Left forelimb (tissue), 1 donor: ENCODE measurements around the gene SLC38A1.

Experiments used
- DNase-seq: peaks from one replicate; pipeline ENCODE4 v3.0.0-alpha.2; 2018; ENCODE audit warnings: low spot score

The SLC38A1 gene

GRCh38 chr12:46230983-46231382 lies 37.9 kb downstream of the SLC38A1 start:
- DNase-seq = no peak

DNA sequence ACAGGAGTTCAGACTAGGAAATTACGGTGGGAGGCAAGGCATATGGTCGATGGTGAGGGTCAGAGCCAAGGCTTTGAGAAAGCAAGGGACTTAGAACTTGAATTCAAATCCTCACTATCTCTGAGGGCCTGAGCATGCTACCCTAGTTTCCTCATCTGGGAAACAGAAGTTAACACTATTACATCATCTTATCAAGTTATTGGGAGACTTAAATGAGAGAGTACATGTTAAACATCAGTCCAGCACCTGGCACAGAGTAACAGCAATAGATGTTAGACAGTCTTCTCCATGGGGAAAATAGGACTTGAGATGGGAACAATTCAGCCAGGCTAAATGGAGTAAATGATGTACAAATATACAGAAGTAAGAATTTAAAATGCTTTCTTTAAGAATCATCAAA lies 38.5 kb downstream of the SLC38A1 start:
- no peak for DNase-seq

GRCh38 chr12:46227616-46228015 lies 41.2 kb downstream of the SLC38A1 start:
- DNase-seq = no peak

DNA sequence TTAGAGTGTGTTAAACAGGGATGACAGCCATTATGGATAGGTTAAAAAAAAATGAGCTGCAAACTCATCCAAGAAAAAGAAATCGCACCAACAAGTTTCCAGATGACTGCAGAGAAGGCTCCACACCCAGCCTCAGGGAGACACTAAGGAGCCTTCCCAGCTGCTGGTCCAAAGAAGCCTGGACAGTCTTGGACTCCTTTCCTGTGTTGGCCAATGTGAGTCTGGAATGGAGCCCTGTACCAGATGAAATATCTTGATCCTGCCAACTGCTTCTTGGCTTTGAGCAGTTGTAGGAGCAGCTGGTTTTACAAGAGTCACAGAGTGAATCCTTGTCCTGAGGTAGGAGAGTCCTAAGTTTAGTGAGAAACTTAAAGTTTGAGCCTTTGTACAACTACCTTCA lies 44.5 kb downstream of the SLC38A1 start:
- peak; percentile 72 for DNase-seq

- no peak for DNase-seq
These were observed 45.8 kb downstream of the SLC38A1 start for GRCh38 chr12:46223047-46223446.

GRCh38 chr12:46222636-46223035 lies 46.2 kb downstream of the SLC38A1 start:
- DNase-seq = no peak

- DNase-seq = no peak
These were observed 47.4 kb downstream of the SLC38A1 start for GRCh38 chr12:46221255-46222128.

DNA sequence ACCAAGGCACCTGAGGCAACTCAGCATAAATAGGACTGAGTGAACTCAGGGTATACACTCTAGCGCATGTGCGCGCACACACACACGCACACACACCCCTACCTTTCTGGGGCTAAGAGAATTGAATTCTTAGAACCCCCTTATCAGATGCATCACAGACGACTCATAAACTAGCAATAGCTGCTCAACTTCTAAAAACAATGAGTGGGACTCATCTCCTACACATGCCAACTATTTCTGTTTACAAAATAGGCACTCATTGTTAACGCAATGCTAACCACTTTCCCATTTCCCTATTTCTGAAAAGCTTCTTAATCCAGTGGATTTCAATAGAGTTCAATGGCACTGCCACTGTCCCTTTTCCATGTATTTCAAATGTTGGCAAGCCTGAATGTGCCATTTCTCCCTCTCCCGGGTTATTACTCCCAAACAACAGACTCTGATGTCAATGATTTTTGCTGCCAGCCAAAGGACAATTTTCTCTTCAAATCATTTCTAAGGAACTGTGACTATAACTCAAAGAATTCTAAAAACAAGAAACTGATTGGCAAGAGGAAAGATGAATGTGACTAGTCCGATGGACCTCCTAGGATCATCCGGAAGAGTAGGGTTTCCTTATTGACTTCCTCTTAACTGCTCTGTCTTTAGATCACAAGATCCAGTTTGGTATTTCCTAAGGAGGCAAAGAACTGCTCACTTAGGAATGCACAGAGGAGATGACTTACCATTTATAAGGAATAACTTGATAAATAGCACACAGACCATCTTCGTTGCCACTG lies 48.8 kb downstream of the SLC38A1 start:
- no peak for DNase-seq

- no peak for DNase-seq
These were observed 49.5 kb downstream of the SLC38A1 start for GRCh38 chr12:46219132-46219876.

- DNase-seq = no peak
These were observed 50.3 kb downstream of the SLC38A1 start for GRCh38 chr12:46218322-46219095.

DNA sequence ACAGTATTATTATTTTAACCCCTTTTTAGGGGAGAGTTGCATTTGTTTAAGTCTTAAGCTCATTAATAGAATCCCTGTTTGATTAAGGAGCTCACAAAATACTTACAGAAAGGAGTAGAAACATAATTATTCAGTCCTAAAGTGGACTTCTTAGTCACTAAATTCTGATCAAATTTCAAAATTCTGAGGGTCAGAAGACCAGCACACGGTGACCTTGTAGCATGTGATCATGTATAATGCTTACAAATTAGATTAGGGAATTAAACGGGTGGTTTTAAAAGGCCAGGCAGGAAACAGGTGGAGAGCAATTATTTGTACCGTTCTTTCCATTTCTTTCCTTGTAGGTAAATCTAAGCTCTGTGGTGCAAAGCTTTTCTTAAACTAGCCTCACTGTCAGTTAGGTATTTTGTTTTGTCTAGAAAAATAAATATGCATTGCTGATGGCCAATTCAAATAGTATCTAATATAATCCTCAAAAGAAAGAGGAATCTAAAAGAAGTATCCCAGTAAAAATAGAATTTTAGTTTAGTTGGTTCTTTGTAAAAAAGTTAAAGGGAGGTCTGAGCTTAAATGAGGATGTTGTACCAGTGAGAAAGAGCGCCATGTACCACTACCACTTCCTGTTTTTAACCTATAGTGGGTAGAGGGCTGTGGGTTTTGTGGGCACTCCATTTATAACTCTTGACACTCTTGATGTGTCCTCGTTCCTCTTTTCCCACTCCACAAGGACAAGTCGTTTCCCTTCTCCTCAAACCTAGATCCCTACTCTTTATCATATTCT lies 51.1 kb downstream of the SLC38A1 start:
- no peak for DNase-seq

DNA sequence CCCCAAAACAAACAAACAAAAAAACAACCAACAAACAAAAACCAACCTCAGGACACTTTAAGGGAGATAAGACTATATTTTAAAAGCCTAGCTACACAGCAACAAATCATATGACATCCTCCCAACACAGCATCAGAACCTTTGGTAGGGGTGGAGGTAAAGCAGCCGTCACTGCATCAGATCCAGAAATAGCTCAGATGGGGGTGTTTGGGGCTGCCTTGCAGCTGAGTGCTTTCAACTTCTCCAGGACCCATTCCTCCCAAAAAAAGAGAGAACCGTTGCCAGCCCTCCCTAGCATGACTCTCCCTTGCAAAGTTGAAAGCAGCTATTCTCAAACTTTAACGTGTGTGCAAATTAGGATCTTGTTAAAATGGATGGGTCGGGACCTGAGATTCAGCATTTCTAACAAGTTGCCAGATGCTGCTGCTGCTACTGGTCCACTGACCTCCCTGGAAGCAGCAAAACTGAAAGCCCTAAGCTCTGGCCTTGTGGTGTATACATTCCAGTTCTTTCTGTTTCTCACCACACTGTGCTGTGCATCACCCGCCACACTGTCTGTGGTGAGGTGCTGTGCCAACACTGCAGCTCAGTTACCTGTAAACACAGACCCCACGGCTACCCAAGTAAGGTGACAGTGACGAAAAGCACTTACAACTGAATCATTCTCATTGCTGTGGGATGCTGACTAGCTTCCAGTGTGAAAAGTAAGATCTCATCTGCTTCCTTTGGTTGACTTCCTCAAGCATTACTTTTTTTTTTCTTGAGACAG lies 54.0 kb downstream of the SLC38A1 start:
- DNase-seq = no peak

DNA sequence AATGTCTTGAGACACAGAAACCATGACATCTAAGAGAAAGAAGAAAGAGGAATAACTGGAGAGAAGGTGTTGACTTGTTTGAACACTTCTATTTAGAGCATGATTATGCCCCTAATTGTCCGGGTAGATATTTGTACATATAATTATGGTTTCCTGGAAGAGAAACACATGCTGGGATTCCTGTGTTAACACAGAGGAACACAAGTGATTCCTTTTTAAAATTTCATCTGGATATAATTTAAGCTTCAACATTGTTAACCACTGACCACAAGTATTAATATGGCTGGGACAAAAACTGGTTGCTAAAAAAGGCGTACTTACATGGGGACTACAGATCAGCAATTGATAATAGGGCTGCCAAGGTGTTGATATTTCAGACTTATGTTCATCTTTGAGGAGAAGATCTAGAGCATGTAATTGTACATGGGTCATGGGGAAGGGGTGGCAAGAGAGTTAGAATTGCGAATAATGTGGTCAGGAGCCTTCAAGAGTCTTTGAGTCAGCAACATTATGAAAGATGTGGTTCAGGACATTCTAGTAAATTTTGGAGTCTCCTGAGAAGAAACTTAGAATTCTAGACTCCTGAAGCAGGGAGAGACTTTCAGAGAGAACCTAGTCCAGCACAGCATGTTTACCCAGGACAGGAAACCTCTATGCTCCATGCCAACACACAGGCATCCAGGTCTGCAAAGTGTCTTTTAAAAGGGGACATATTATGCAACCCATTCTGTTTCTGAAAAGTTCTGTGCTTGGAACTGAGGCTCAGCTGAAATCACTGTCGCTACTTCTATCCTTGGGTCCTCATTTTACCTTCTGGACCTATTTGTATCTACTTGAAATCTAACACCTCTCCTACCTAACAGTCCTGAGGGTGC lies 56.5 kb downstream of the SLC38A1 start:
- DNase-seq = no peak

GRCh38 chr12:46210873-46211439 lies 57.9 kb downstream of the SLC38A1 start:
- no peak for DNase-seq

DNA sequence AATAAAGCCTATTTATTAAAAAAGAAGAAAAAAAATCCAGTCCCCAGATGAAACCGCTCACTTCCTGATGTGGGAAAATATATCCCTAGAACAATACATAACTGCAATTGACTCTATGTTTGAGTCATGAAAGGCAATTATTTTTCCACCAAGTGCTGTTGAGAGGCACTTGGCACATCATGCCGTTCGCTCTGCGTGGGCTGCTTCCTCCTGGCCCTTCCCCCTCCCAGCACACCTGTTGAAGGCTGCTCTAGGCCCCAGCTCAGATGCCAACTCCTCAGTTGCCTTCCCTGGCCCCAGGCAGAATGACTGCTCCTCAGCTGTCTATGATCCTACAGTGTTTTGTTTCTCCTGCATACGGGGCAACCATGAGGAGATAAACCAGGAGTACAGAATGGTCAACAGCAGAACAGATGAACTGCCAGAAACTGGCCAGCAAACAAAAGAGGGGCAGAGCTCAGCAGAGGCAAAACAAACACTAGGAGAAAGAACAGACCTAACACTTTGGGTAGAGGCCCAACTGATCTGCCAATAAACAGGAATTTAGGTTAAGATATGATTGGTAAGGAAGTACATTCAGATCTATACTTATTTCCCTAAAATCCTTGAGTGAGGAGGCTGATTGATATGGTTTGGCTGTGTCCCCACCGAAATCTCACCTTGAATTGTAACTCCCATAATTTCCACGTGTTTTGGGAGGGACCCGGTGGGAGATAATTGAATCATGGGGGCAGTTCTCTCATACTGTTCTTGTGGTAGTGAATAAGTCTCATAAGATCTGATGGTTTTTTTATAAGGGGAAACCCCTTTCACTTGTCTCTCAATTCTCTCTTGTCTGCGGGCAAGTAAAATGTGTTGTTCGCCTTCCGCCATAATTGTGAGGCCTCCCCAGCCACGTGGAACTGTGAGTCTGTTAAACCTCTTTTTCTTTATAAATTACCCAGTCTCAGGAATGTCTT lies 58.6 kb downstream of the SLC38A1 start:
- DNase-seq = no peak

DNA sequence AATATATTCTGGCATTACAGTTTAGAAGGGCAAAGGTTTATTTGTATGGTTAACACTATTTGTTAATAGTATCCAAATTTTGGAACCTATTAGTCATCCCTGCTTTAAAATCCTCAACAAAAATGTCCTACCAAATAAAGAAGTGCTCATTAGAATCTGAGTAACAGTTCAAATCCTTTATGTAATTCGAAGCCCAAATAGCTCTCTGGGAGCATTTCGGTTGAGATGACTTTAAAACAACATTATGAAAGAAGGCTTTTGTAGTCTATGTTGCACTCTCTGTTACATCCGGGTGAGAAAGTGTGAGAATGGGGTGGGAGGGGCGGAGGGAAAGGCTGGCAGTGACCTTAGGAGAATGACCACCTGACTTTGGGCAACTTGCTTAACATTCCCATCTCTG lies 59.7 kb downstream of the SLC38A1 start:
- no peak for DNase-seq

DNA sequence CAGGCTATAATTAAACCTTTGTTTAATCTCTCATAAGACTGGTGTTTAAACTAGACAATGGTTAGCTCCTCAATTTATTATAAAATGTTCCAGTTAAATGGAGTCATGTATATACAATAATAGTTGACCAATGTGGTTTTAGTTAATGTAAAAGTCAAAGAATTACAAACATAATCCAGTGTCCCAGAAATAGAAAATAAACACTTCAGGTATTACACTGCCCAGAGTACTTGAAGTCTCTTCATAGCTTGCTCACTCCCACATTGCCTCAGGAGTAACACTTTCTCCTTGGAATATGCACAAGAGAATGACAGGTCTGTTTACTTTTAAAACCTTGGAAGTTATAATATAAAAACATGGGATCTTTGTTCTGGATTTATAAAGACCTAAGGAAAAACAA lies 60.5 kb downstream of the SLC38A1 start:
- DNase-seq = no peak

DNA sequence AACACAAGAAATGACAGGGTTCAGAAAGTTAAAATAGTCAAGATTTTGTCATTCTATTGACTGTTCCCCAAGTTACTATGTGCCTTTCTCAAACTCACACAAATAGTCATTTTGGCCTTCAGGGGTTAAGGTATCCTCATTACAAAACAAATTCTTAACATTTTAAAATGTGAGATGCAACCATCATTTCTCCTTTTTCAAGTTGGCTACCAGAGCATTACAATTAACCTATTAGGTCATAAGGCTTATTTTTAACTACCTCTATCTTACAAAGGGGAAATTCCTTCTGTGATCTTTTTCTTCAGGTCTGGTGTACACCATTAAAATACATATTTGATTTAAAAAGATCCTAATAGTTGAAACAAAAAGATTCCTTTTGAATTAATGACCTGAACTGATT lies 61.2 kb downstream of the SLC38A1 start:
- DNase-seq = no peak
